GM18870 (cell line): ENCODE results near the gene SNCAIP.

Experiments used
- ATAC-seq: cut with Tn5 transposase; IDR thresholded peaks from one replicate; pipeline ENCODE4 v1.9.1; 2021; ENCODE audit warnings: moderate library complexity; ENCODE audit not compliant: unreplicated experiment

SNCAIP gene

DNA sequence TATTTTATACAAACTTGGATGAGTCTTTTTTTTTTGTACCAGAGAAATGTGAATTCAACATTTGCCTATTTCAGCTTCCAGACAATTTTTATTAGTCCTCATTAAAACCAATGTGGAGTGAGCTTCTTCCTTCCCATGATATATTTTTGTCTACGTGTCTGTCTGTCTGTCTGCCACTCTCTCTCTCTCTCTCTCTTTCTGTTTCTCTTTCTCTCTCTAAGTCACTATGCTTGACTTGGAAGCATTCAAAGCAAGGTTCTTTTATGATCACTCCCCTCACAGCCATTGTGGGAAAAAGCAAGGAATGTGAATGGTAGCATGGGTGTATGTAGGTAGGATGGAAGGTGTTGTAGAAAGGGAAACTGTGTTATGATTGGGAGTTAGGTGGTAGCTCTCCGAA, 80.2 kb downstream of the SNCAIP start:
- ATAC-seq: no peak

GRCh38 chr5:122392824-122393223, 80.8 kb downstream of the SNCAIP start:
- no peak for ATAC-seq

DNA sequence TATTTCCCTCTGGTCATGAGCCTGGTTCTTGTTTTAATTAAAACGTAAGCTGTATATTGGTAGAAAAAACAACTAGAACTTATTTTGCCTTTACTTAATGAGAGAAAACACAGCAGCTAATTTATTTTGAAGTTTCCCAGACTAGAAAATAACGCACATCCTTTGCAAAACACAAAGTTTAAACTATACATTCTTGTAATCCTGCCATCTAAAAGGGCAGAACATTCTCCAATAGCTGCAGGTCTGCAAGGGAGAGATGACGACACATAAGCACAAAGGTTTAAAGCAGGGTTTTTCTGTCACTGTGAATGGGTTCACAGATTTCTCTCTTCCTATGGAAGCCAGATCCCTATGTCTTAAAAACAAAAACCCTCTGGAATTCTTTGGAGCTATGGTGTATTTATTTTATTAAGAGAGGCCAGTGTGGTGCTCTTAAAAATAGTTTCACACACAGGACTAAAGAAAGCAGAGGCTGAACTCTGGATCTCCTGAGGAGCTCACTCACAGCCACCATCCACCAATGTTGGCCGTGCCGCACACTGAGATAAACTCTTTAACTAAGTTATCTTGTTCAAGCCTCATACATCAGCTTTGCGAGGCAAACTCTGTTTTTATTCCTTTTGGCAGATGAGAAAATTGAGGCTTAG, 82.4 kb downstream of the SNCAIP start:
- no peak for ATAC-seq

GRCh38 chr5:122398016-122398415, 86.0 kb downstream of the SNCAIP start:
- ATAC-seq: no peak

DNA sequence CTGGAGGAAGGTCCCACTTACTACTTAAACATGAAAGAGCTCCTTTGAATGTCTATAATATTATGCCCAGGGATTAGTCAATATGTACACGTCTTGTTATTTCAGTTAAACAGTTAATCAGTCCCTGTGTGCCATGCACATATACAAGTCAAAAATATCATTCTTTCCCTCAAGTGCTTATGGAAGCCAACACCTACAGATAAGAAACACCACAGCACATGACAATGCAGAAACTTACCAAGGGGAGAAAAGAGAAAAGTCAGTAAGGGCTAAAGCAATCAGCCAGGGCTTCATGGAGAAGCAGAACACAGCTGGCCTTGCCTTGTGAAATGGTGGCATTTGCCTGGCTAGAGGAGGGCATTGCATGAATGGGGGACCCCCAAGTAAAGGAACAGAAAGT, 88.3 kb downstream of the SNCAIP start:
- ATAC-seq: no peak

DNA sequence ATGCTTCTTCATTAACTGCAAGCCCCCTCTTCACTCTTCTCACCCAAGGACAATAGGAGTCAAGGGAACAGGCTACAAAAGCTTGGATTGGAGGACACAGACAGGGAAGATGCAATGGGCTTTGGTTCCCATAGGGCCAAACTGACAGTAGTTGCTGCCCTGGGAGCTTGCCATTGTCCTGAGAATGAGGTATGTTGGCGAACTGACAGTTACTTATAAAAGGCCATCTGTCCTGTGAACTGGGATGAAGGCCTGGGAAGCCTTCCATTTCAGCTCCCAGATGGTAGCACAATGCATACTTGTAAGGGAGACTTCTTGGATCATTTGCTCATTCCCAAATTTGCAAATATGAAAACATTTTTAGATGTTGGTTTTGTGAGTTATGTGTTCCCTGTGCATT, 88.9 kb downstream of the SNCAIP start:
- no peak for ATAC-seq

GRCh38 chr5:122401976-122402725, 90.1 kb downstream of the SNCAIP start:
- ATAC-seq: no peak

DNA sequence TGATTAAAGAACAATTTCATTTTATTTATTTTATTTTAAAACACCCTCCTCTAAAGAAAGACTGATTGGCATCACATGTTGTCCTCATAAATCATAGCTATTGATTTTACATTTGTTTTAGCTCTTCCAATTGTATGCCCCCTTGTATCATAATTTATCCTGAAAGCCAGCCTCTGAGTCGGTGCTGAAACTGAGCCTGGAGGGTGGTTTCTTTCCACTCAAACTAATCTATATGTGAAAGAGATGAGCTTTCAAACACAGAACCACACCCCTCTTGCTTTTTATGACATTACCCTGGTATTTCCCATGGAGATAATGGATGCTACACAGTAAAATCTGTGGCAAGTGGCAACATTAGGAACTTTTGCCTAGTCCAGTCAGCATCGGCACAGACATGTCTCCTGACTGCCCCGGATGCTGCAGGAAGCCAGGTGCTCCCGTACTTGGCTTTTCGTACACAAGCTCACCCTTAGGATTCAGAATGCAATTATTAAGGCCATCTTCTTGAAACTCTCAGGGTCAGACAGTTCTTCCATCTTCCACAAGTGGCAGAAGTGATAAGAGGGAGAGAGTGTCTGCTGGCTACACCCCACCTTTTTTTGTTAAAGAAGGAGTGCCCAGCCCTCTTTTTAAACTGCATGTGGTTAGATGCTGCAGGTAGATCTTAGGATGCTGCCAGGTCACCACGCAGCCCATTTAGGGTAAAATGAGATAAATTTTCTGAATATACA, 91.1 kb downstream of the SNCAIP start:
- no peak for ATAC-seq

GRCh38 chr5:122404018-122404417, 92.0 kb downstream of the SNCAIP start:
- no peak for ATAC-seq

GRCh38 chr5:122404653-122405362, 92.8 kb downstream of the SNCAIP start:
- ATAC-seq: no peak

GRCh38 chr5:122405751-122406150, 93.7 kb downstream of the SNCAIP start:
- no peak for ATAC-seq

GRCh38 chr5:122406181-122406580, 94.1 kb downstream of the SNCAIP start:
- ATAC-seq: no peak

GRCh38 chr5:122408592-122409224, 96.7 kb downstream of the SNCAIP start:
- no peak for ATAC-seq

DNA sequence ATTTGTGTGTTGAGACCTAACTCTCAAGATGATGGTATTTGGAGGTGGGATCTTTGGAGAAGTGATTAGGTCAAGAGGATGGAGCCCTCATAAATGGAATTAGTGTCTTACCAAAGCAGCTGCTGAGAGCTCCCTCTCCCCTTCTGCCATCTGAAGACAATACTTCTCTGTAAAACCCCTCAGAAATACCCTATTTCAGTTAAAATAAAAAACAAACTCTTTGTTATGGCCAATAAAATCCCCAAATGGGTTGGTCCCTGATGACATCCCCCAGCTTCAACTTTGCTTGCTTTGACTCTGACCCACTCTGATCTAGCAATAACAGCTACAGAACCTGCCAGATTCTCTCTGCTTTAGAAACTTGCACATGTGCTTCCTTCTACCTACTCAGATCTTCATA, 100.9 kb downstream of the SNCAIP start:
- peak; percentile 35 for ATAC-seq

DNA sequence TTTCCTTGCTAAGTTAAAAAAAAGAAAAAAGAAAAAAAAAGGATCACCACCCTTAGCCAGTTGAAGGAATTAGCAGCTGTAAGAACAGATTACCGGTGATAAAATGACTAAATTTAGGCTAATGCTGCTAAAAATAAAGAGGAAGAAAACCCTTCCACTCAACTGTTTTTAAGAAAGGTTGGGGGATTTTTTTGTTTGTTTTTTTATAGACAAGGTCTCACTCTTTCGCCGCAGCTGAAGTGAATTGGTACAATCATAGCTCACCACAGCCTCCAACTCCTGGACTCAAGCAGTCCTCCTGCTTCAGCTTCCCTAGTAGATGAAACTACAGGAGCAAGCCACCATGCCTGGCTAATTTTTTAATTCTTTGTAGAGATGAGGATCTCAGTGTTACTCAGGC, 101.7 kb downstream of the SNCAIP start:
- peak; percentile 30 for ATAC-seq

DNA sequence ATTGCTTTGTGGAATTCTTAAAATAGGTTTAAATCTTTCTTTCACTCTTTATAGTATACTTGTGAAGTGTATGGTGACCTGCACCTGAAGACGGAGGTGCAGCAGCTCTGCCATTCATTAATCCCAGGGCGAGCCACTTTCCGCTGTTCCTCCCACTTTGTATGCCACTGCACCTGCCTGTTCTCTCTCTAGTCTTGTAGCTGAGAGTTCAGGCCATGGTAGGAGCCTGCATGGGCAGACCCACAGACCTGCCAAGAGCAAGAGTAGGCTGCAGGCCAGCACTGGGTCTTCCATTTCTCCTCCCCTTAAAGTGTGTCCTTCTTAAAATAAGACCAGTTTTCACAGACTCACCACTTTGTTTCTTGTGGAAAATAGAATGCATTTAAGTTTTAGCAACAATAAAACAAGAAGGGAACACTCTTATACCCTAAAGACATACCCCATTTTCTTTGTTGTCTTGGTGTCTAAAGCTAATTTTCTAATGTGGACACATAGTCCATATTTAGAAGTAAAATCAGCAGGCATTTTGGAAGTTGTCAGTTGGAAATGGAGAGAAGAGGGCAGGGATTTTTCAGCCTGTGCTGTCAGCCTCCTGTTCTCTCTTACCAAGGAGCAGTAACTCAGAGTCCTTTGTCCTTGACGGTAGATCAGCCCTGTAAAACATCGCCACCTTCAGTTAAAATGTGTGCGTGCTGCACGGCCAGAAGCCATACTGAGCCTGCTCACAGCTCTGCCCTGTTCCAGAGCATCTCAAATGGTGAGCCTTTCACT, 103.2 kb downstream of the SNCAIP start:
- peak; percentile 81 for ATAC-seq

GRCh38 chr5:122415801-122416120, 103.7 kb downstream of the SNCAIP start:
- ATAC-seq: no peak

GRCh38 chr5:122419142-122419894, 107.3 kb downstream of the SNCAIP start:
- ATAC-seq: no peak

DNA sequence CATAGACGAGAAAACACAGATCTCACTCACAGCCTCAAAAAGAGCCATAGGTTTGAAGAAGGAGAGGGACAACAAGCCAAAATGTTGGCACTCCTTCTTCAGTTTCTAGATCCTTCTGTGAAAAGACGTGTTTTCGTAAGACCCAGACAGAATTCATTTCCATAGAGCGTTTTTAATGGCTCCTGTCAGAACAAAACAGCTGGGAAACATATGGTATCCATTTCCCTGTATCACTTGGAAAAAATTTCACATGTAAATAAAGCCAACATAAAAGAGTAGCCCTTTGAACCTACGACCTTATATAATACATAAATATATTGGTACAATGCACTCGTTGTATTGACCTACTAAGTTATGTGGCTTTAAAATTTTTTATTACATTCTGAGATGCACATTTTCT, 108.1 kb downstream of the SNCAIP start:
- ATAC-seq: no peak
